Activated CD4-positive, alpha-beta T cell treated with anti-CD3 and anti-CD28 coated beads, Interleukin-2, amount 10 ng/mL, durations not matched to agents 24 days and 14 days (primary cell): ENCODE measurements around the gene OR10A6. TPM values are rescaled to one million over a fixed set of nuclear protein-coding genes. Genes with fewer than 3 reads are reported as not detected.

Experiments
- DNase-seq: peaks from one replicate; pipeline ENCODE4 v3.0.0; 2022
- H3K27ac Mint-ChIP-seq: one replicate; pipeline ENCODE4 v1.8.0; 2022; ENCODE audit warnings: mild to moderate bottlenecking, mixed read lengths
- H3K27me3 Mint-ChIP-seq: one replicate; pipeline ENCODE4 v1.8.0; 2022; ENCODE audit warnings: mixed read lengths
- H3K36me3 Mint-ChIP-seq: one replicate; pipeline ENCODE4 v1.8.0; 2022; ENCODE audit warnings: low read depth, mild to moderate bottlenecking, mixed read lengths
- H3K4me1 Mint-ChIP-seq: one replicate; pipeline ENCODE4 v1.8.0; 2021; ENCODE audit warnings: mixed read lengths
- H3K4me3 Mint-ChIP-seq: one replicate; pipeline ENCODE4 v1.8.0; 2022; ENCODE audit warnings: mild to moderate bottlenecking, moderate library complexity, mixed read lengths
- H3K9me3 Mint-ChIP-seq: one replicate; pipeline ENCODE4 v1.8.0; 2021; ENCODE audit warnings: mixed read lengths
- intact Hi-C: fragments of 100-400 bp; cut with micrococcal nuclease; formaldehyde crosslinking; loops from one replicate; pipeline ENCODE4 v1.15.1; 2023
- total RNA-seq: library from RNA; stranded (reverse); gene quantifications from 2 replicates; pipeline ENCODE4 v1.2.3, GENCODE V29; 2022

OR10A6 gene
- total RNA-seq, 1 donor from 2014 or later, result not detected

DNA sequence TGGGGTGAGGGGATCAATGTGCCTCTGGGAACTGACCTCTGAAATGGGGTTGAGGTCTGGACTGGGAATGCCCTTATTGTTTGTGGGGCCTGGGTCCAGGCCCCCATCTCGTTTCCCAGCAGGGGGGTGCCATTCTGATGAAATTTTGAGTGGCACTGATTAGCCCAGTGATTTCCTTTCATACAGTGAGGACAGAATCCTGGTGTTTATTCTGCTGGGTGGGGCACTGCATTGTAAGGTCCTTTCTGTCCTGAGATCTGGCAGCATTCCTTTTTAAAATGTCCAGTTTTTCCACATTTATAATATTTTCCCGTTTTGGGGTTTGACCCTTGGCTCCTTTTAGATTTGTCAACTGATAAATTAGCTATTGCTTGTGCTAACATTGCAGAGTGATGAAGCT, 27.1 kb downstream of the OR10A6 start:
- no peak overlapping the region for H3K27ac Mint-ChIP-seq
- H3K4me3 Mint-ChIP-seq, result no peak overlapping the region
- DNase-seq, result no peak
- no peaks in the 10 kb centered on the region for H3K4me1 Mint-ChIP-seq
- intact Hi-C loops, result no loop called here
- H3K36me3 Mint-ChIP-seq, result no peaks in the 10 kb centered on the region
- no peaks in the 10 kb centered on the region for H3K9me3 Mint-ChIP-seq
- H3K27me3 Mint-ChIP-seq, result peaks cover 19% of the 10 kb centered on the region

DNA sequence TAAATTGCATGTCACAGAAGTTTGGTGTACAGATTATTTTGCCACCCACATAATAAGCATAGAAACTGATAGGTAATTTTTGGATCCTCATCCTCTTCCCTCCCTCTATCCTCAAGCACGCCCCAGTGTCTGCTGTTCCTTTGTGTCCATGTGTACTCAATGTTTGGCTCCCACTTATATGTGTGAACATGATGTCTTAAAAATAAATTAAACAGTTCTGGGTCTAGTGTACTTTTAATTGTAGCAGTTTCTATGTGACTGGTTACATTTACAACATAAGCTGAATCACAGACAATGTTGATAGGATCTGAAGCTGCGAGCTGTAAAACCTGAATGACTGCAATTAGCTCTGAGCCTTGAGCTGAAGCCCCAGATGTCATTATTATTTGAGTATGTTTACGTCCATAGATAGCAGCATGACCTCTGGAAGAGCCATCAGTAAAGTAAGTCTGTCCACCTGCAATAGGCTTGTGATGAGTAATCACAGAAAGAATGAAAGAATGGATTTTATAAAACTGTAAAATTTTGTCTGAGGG, 29.7 kb downstream of the OR10A6 start:
- Mint-ChIP-seq H3K4me3 (no peak overlapping the region), H3K9me3 (no peaks in the 10 kb centered on the region), H3K36me3 (no peaks in the 10 kb centered on the region), H3K27me3 (peaks cover 7% of the 10 kb centered on the region), H3K4me1 (no peaks in the 10 kb centered on the region), H3K27ac (no peak overlapping the region)
- DNase-seq, result no peak
- intact Hi-C loops, result no loop called here

DNA sequence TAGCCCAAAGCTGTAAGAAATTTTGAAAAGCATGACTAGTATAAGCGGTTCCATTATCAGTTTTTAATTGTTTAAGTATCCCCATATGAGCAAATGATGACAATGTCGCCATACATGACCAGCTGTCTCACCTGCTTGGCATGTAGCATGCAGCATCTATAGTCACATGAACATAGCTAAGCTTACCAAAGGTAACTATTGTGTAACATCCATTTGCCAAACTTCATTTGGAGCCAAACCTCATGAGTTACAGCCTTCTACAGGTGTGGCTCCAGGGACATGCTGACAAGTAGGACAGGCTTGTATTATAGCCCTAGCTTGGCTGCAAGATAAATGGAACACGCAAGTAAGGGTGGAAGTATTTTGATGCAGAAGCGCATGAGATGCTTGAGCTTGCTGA, 30.4 kb downstream of the OR10A6 start:
- no peak overlapping the region for H3K4me3 Mint-ChIP-seq
- intact Hi-C loops, result no loop called here
- no peaks in the 10 kb centered on the region for H3K36me3 Mint-ChIP-seq
- no peaks in the 10 kb centered on the region for H3K4me1 Mint-ChIP-seq
- H3K9me3 Mint-ChIP-seq, result no peaks in the 10 kb centered on the region
- no peak for DNase-seq
- peaks cover 4% of the 10 kb centered on the region for H3K27me3 Mint-ChIP-seq
- H3K27ac Mint-ChIP-seq, result no peak overlapping the region

DNA sequence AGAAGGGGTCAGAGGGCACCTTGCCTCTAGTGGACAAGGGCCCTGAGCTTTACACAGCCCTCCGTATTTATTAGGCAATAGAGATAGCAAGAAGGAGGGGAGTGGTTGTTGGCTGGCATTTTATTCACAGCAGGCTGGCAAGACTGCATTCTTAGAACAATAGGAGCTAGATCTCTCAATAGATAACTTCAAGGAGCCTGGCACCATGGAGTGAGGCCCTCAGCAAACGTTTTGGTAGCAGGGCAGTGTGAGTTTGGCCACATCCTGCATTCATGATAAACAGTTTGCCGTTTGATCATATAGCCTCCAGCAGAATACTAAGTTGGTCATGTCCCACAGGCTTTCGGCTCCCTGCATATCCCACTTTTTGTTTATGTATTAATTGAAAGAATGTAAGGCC, 31.6 kb downstream of the OR10A6 start:
- DNase-seq, result no peak
- H3K36me3 Mint-ChIP-seq, result no peaks in the 10 kb centered on the region
- H3K4me1 Mint-ChIP-seq, result no peaks in the 10 kb centered on the region
- intact Hi-C loops, result no loop called here
- no peak overlapping the region for H3K27ac Mint-ChIP-seq
- H3K9me3 Mint-ChIP-seq, result no peaks in the 10 kb centered on the region
- no peak overlapping the region for H3K4me3 Mint-ChIP-seq
- peaks cover 2% of the 10 kb centered on the region for H3K27me3 Mint-ChIP-seq

DNA sequence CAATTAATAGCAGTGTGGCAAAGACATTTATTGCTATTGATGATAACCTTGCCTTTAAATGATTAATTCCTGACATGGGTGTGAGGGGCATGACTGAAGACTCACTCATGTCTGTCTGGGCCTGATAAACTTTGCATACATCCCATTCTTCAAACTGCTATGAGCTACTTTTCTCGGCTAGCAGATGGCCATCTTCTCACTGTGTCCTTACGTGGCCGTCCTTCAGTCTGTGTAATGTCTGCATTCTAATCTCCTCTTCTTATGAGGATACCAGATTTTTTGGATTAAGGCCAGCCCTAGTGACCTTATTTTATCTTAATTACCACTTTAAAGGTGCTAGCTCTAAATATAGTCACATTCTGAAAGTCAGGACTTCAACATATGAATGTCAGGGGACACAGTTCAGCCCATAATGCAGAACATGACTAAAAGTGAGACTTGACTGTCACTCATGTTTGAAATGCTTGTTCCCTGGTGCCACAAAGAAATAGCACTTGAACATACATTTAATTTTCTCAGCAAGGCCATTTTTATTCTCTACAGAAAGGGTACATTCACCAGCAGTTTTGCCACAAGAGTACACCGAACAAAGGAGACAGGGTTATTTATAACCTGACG, 32.3 kb downstream of the OR10A6 start:
- peaks cover 2% of the 10 kb centered on the region for H3K27me3 Mint-ChIP-seq
- H3K36me3 Mint-ChIP-seq, result no peaks in the 10 kb centered on the region
- no peak overlapping the region for H3K4me3 Mint-ChIP-seq
- no peak overlapping the region for H3K27ac Mint-ChIP-seq
- intact Hi-C loops, result no loop called here
- no peaks in the 10 kb centered on the region for H3K9me3 Mint-ChIP-seq
- no peaks in the 10 kb centered on the region for H3K4me1 Mint-ChIP-seq
- no peak for DNase-seq

DNA sequence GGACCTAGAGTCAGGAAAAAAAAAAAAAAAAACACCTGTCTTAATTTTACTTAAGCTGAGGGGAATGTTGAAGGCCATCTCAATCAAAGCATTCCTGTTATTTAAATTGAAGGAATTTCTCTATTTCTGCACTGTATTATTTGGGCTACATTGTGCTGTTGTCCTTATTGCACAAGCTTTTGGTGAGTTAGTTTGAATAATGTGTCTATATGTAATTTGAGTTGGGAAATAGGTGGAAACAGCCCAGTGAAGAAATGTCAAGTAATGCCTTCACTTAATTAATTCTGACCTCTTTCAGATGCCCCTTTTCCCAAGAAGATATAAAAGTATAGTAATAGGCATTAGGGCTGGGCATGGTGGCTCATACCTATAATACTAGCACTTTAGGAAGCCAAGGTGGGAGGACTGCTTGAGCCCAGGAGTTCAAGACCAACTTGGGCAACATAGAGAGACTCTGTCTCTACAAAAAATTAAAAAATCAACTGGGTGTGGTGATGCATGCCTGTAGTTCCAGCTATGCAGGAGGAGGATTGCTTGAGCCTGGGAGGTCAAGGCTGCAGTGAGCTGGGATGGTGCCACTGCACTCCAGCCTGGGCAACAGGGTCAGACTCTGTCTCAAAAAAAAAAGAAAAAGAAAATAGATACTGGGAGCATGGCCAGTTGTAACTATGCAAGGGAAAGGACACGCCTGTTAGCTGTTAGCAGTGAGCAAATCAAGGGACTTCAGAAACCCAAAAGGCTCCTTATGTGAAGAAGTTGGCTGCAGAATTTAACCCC, 34.9 kb downstream of the OR10A6 start:
- Mint-ChIP-seq H3K36me3 (no peaks in the 10 kb centered on the region), H3K27ac (no peak overlapping the region), H3K9me3 (no peaks in the 10 kb centered on the region), H3K4me3 (no peak overlapping the region), H3K4me1 (peaks cover 5% of the 10 kb centered on the region), H3K27me3 (peaks cover 4% of the 10 kb centered on the region)
- DNase-seq, result no peak
- intact Hi-C loops, result no loop called here

DNA sequence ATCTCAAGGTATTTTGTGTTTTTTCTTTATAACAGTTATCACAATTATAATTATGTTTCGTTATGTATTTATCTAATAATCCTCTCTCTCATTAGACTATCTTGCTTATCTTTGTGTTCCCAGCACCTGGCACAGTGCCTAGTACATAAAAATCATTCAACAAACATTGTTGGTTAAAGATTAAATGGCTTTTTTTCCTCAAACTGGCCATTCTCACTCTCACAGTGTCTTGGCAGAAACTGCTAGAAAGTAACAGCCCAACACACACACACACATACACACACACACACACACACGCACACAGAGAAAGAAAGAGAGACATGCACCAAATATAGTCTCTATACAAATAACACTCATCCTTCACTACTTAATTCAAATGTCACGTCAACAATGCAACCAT, 36.8 kb downstream of the OR10A6 start:
- H3K27ac Mint-ChIP-seq, result no peak overlapping the region
- peaks cover 5% of the 10 kb centered on the region for H3K4me1 Mint-ChIP-seq
- intact Hi-C loops, result no loop called here
- H3K4me3 Mint-ChIP-seq, result no peak overlapping the region
- H3K9me3 Mint-ChIP-seq, result no peaks in the 10 kb centered on the region
- peaks cover 12% of the 10 kb centered on the region for H3K27me3 Mint-ChIP-seq
- no peak for DNase-seq
- no peaks in the 10 kb centered on the region for H3K36me3 Mint-ChIP-seq

DNA sequence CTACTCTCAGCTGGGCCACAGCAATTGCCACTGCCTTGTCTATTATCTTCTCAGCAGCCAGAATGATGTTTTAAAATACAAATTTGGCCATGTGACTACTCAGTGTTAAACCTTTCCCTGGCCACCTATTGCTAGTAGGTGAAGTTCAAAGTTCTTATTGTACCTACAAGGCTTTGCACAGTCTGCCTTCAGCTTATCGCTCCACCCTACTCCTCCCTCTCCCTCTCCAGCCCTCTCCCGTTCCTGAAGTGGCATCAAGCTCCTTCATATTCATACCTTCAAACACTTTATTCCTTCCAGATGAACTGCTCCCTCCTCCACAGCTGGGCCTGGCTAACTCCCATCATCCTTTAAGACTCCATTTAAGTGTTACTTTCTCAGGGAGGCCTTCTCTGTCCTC, 37.3 kb downstream of the OR10A6 start:
- Mint-ChIP-seq H3K27ac (no peak overlapping the region), H3K4me1 (peaks cover 5% of the 10 kb centered on the region), H3K9me3 (no peaks in the 10 kb centered on the region), H3K27me3 (peaks cover 12% of the 10 kb centered on the region), H3K4me3 (no peak overlapping the region), H3K36me3 (no peaks in the 10 kb centered on the region)
- DNase-seq, result no peak
- intact Hi-C loops, result no loop called here

DNA sequence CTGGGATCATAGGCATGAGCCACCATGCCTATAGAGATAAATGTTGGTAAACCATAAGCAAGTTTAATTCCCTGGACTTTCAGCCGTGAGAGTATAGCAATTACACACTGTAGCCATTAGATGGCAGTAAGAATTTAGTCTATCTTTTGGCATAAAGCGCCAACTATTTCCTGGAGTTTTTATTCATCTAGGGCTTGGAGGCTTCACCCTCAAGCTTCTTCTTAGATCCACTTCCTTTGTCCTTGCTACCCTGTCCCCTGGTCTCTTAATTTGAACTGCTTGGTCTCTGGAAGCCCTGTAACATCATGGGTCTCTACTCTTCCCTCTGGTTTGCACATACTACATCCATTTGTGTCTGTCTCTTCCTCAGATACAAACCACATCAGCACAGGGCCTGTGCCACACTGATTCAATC, 38.2 kb downstream of the OR10A6 start:
- intact Hi-C loops, result loop anchor here (1.0 kb wide), 2 partner anchors 94 to 206 kb away; partner anchors contain the start of gene EIF3F
- H3K9me3 Mint-ChIP-seq, result no peaks in the 10 kb centered on the region
- peak; percentile 67 for DNase-seq

DNA sequence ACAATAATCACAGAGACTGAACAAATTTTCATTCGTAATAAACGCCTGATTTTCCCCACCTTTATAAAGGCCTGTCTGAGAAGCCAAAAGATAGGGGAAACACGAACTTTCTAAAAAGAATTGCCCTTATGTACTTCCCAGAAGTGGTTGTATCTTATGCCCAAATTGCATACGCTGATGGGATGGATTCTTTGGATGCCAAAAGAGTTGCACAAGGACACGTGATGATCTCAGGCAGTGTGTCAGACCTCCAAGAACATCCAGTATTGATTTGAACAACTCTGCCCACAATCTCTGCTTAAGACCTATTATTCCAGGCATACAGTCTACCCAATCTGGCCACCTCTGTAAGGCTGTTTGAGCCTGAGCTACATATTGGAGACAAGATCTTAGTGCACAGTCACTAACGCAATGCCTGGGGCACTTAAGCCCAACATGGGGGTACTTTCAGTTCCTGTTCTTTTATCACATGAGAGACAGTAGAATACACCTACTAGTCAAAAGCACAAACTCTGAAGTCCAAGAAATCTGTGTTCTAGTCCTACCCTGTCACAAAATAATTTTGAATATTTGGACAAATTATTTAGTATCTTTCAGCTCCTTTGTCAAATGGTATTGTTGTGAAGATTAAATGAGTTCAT, 38.9 kb downstream of the OR10A6 start:
- no peak for DNase-seq
- Mint-ChIP-seq H3K4me1 (peaks cover 5% of the 10 kb centered on the region), H3K27ac (no peak overlapping the region), H3K4me3 (no peak overlapping the region), H3K9me3 (no peaks in the 10 kb centered on the region), H3K36me3 (no peaks in the 10 kb centered on the region), H3K27me3 (peaks cover 15% of the 10 kb centered on the region)
- intact Hi-C loops, result loop anchor here (1.0 kb wide), 2 partner anchors 95 to 207 kb away; partner anchors contain the start of gene EIF3F

More for the DNA sequence above, 38.2 kb downstream of the OR10A6 start:
- Mint-ChIP-seq H3K36me3 (no peaks in the 10 kb centered on the region), H3K27me3 (peaks cover 15% of the 10 kb centered on the region), H3K4me1 (peaks cover 5% of the 10 kb centered on the region), H3K27ac (no peak overlapping the region), H3K4me3 (no peak overlapping the region)

DNA sequence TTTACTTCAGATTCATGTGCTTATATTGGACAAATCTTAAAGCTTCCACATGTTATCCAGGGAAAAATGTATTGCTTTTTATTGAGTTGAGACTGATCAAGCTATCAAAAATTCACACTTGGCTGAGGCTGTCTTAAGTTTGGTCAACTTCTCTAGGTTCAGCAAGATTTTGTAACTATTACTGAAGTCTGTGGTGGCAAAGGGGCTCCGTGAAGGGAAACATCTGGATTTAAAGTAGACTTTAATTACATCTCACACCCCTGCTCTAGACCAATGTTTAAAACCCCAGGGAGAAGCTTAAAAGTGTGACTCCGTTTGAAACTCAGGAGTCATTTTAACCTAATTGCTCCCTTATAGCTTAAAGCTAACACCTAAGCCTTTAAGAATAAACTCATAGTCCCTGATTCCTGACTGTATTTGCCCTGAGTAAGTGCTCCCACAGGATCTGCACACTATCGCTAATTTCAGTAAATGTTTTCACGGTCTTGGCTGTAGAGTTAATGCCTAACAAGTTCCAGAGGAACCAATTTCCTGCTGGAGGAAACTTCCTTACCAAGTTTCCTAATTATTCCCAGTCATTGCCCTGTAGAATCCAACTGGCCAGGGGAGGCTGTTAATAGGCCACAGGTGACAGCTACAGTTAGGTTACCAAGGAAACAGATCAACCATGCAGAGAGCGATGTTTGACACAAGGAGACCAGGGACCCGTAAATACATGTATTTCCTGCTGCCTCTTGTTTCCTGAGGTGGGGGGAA, 40.5 kb downstream of the OR10A6 start:
- Mint-ChIP-seq H3K9me3 (no peaks in the 10 kb centered on the region), H3K27ac (no peak overlapping the region), H3K27me3 (peaks cover 15% of the 10 kb centered on the region), H3K36me3 (no peaks in the 10 kb centered on the region), H3K4me3 (no peak overlapping the region), H3K4me1 (peaks cover 5% of the 10 kb centered on the region)
- DNase-seq, result no peak
- intact Hi-C loops, result no loop called here

DNA sequence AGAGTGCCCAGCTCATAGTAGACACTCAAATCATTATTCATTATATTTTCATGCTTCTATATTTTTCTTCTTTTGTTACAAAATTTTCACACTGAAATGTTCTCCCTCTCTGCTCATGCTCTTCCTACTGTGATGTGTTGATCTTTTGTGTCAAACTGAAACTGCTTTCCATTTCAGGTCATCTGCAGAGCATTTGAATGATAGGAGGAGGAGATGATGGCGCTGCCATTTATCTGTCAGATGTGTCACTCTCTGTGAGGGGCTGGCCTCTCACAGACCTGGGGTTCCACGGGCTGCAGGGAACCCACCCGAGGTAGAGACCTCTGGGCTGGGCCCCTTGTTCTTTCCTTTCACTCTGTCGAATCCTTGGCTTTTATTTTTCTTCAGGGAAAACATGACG, 41.1 kb downstream of the OR10A6 start:
- H3K4me3 Mint-ChIP-seq, result no peak overlapping the region
- no peaks in the 10 kb centered on the region for H3K9me3 Mint-ChIP-seq

DNA sequence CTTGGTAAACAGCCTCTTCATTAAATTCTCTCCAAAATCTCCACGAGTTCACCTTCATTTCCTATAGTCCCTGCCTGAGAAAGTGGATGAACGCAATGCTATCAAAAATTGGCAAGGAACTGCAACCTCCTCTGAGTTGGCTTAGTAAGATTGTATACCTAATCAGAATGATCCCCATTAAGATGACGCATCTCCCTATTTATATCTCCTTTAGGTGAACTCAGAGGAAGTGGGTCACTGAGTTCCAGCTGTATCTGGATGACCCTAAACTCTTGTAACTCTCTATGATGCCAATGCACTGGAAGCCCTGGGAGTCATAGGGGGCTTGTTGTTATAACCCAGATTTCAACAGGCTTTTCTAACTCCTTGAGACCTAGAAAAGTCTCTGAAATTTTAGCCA, 48.2 kb downstream of the OR10A6 start:
- no peaks in the 10 kb centered on the region for H3K4me1 Mint-ChIP-seq
- intact Hi-C loops, result no loop called here
- peaks cover 5% of the 10 kb centered on the region for H3K27me3 Mint-ChIP-seq
- no peaks in the 10 kb centered on the region for H3K9me3 Mint-ChIP-seq
- no peaks in the 10 kb centered on the region for H3K36me3 Mint-ChIP-seq
- no peak for DNase-seq
- no peak overlapping the region for H3K27ac Mint-ChIP-seq
- H3K4me3 Mint-ChIP-seq, result no peak overlapping the region

More for the DNA sequence above, 41.1 kb downstream of the OR10A6 start:
- intact Hi-C loops, result no loop called here
- peaks cover 13% of the 10 kb centered on the region for H3K27me3 Mint-ChIP-seq
- no peak overlapping the region for H3K27ac Mint-ChIP-seq
- no peak for DNase-seq
- H3K36me3 Mint-ChIP-seq, result no peaks in the 10 kb centered on the region
- peaks cover 5% of the 10 kb centered on the region for H3K4me1 Mint-ChIP-seq
